RPMI8226 (cell line): ENCODE results near the gene FOXC1.

Source experiments
- DNase-seq: peaks from one replicate; pipeline ENCODE4 v3.0.0-alpha.2; 2015

FOXC1 gene

GRCh38 chr6:1612974-1613306, 3.2 kb downstream of the FOXC1 start:
- DNase-seq: no peak

- DNase-seq: no peak
These were observed 3.6 kb downstream of the FOXC1 start for GRCh38 chr6:1613346-1613687.

GRCh38 chr6:1613688-1614447, 4.2 kb downstream of the FOXC1 start:
- DNase-seq: no peak

GRCh38 chr6:1614448-1615150, 4.9 kb downstream of the FOXC1 start:
- peak; percentile 49 for DNase-seq

- no peak for DNase-seq
These were observed 5.6 kb downstream of the FOXC1 start for GRCh38 chr6:1615151-1615852.

GRCh38 chr6:1615853-1616420, 6.2 kb downstream of the FOXC1 start:
- DNase-seq: no peak

GRCh38 chr6:1616701-1617463, 7.2 kb downstream of the FOXC1 start:
- no peak for DNase-seq

GRCh38 chr6:1617466-1618310, 8.0 kb downstream of the FOXC1 start:
- DNase-seq: no peak

GRCh38 chr6:1618311-1619097, 8.8 kb downstream of the FOXC1 start:
- DNase-seq: no peak

GRCh38 chr6:1619098-1619672, 9.5 kb downstream of the FOXC1 start:
- no peak for DNase-seq

GRCh38 chr6:1619673-1620503, 10.2 kb downstream of the FOXC1 start:
- DNase-seq: no peak

- no peak for DNase-seq
These were observed 10.9 kb downstream of the FOXC1 start for GRCh38 chr6:1620504-1621069.

- DNase-seq: no peak
These were observed 11.5 kb downstream of the FOXC1 start for GRCh38 chr6:1621070-1621701.

GRCh38 chr6:1622220-1622850, 12.6 kb downstream of the FOXC1 start:
- no peak for DNase-seq

- no peak for DNase-seq
These were observed 13.4 kb downstream of the FOXC1 start for GRCh38 chr6:1622851-1623768.

- no peak for DNase-seq
These were observed 14.0 kb downstream of the FOXC1 start for GRCh38 chr6:1623769-1624057.

GRCh38 chr6:1624058-1624850, 14.5 kb downstream of the FOXC1 start:
- no peak for DNase-seq
